GM10266 (cell line): ENCODE data around the gene PSMA6.

Experiments used
- DNase-seq: peaks from one replicate; pipeline ENCODE4 v3.0.0; 2012; ENCODE audit errors: extremely low spot score
- TF ChIP-seq, protein P1 (sequence below): IDR thresholded peaks from 2 replicates; pipeline ENCODE4 v1.5.1; 2012; ENCODE audit warnings: mild to moderate bottlenecking, low read depth; ENCODE audit not compliant: control insufficient read depth, insufficient read depth; ENCODE audit errors: missing control alignments

Gene PSMA6

DNA sequence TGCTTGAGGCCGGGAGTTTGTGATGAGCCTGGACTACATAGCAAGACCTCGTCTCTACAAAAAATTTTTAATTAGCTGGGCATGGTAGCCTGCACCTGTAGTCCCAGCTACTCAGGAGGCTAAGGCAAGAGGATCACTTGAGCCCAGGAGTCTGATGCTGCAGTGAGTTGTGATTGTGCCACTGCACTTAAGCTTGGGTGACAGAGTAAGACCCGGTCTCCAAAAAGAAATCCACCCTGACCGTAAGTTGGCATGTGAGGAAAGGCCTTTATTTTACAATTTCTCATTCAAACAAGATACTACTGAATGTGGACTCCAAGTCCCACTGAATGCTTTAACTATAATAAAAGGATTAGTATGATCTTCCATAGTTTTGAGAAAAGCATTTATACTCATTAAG, 27.3 kb downstream of the PSMA6 start:
- TF ChIP-seq, protein P1, sequence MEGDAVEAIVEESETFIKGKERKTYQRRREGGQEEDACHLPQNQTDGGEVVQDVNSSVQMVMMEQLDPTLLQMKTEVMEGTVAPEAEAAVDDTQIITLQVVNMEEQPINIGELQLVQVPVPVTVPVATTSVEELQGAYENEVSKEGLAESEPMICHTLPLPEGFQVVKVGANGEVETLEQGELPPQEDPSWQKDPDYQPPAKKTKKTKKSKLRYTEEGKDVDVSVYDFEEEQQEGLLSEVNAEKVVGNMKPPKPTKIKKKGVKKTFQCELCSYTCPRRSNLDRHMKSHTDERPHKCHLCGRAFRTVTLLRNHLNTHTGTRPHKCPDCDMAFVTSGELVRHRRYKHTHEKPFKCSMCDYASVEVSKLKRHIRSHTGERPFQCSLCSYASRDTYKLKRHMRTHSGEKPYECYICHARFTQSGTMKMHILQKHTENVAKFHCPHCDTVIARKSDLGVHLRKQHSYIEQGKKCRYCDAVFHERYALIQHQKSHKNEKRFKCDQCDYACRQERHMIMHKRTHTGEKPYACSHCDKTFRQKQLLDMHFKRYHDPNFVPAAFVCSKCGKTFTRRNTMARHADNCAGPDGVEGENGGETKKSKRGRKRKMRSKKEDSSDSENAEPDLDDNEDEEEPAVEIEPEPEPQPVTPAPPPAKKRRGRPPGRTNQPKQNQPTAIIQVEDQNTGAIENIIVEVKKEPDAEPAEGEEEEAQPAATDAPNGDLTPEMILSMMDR: no peak
- DNase-seq: no peak

DNA sequence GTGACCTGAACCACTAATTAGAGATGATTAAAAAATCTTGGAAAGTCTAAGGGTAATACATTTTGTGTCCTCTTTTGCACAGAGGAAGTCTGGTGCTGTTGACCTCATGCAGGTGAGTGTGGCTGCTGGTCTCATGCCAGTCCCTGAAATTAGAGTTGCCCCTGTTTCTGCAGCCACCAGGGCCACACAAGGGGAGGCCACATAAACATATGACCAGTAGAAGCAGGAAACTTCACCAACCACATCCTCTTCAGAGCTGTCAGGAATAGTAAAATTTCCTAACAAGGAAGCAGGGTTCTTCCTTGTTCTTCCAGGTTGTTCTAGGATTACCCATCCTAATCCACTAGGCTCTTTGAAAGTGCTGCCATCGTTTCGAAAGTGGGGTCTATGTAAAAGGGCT, 28.3 kb downstream of the PSMA6 start:
- TF ChIP-seq, protein P1: no peak
- no peak for DNase-seq

DNA sequence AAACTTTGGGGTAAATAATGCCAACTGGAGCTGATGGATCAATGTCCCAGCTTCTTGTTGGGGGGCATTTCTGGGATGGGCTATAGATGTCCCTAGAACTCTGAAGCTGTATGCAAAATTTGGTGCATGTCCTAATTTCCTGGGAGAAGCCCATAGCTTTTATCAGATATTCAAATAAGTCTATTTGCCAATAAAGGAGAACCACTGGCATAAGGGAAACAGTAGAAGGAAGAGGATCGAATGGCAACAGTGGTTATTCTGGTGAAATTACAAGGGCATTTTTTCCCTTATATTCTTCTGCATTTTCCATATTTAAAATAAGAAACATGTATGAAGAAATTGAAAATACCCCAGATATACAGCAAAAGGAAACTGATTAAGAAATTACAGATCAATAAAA, 34.2 kb downstream of the PSMA6 start:
- no peak for DNase-seq
- TF ChIP-seq, protein P1: no peak

DNA sequence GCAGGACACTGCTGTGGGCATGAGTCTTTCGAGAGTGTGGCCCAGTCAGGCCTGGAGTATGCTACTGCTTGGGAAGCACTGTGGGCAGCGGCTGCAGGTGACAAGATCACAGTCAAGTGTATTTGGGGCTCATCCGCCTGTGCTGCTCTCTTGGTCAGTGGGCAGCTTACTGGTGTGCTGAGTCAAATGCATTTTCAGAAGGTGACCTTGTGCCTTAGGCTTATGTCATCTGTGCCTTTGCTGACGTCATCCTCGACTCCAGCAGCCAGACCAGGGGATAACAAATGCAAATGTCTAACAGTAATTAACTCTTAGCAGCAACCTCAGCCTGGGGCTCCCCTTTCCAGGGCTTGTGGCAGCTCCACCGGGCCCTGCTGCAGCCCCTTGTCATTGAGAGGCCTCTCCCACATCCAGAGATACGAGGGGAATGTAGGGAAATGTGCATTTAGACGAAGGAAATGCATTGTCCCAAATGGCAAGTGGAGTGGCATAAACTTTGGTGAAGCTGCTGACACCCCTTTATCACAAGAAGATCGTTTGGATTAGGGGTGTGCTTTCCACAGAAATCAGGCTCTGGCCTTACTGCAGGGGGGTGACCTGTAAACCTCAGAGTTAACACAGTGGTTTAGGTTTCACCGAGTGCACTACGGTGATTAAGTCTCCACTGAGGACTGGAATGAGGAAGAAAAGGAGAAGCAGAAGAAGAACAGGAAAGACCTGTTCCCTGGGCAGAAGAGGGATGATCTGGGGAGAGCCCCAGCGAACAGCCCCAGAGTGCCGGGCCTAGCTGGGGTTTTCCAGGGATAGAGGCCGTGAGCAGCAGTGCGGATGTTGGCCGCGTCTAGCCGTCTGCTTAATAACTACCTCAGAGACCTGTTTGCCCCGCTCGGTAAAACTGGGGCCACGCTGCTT, 39.7 kb downstream of the PSMA6 start:
- TF ChIP-seq, protein P1: no peak
- DNase-seq: peak; percentile 46

DNA sequence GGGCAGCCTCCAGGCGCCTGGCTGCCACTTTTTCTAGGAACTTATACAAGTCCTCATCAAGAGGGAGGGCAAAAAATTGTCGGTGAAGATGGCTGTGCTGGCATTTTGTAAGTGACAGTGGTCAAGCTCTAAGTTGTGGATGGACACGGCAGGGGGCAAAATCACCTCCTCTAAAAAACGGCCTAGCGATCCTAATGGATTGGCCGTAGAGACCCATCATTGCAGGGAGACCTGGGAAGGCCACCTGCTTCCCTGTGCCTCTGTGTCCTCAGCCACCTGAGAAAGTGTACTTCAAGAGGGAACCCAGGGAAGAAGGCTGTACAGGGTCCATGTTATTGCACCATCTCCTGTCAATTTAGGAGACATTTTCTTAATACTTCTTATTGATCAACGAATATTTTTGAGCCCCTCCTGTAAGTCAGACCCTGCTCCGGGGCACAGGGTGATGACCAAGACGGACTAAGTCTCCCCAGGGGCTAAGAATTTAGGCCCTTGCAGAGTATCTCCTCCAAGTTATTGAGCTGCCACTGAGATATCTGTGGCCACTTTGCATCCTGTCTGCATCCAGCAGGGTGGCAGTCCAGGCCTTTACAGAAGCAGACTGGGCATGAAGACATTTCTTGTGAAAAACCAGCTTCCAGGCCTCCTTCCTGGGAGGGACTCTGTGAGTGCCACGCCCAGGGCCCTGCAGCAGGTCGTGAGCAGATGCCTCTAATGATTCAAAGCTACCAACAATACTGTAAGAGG, 40.5 kb downstream of the PSMA6 start:
- TF ChIP-seq, protein P1: no peak
- DNase-seq: no peak

DNA sequence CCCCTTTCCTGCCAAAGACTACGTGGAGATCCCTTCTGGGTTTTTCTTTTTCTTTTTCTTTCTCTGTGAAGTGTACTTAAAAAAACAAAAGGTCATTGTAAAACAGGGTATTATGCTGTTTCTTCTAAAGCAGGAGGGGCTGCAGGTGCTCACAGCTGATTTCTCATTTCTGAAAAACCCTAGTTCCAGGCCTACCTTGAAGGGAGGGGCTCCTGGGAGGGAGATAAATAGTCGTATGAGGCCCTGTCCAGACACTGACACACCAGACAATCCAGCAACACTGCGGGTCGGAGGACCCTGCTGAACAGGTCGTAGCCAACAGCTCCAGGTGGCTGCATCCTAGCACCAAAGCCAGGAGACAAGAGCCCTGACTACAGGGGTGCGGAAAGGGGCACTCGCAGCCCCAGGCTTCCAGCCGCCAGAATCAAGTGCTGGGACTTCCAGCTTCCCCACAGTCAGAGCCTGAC, 41.1 kb downstream of the PSMA6 start:
- DNase-seq: no peak
- TF ChIP-seq, protein P1: no peak
